ENCODE results near the gene TBATA.

DNA sequence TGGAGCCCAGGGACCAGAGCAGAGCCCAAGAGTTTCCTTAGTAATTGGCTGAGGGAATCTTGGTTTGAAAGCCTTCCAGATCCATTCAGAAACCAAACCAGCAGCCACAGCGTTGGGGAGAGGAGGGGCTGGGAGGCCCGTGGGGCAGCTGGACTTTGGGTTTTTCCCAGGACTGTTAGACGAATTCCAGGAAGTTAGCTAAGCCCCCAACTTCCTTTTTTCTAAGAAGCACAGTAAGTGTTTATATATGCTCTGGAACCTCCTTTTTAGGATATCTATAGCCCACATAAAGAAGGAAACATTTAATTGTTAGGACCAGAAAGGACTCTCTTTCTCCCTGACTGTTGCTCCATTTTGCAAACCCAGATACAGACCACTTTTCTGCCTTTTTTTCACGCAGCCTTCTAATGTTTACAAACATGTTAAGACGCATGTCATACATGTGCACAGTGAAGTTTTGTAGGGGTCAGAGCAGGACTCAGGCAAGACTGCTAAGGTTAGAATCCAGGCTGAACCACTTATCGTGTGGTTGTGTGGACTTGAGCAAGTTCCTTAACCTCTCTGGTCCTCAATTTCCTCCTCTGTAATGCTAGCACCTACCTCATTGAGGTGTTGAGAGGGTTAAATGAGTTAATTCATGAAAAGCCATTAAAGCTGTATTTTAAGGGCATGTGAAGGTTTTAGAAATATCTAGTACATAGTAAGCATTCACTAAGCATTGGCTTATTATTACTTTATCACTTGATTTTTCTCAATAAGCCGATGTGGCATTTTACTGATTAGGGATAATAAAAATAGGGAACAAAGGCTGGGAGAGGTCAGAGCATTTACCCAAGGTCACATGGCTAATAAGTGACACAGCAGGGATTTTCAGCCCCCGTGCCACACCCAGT, 42.4 kb downstream of the TBATA start:
- TF ChIP-seq, protein P1, sequence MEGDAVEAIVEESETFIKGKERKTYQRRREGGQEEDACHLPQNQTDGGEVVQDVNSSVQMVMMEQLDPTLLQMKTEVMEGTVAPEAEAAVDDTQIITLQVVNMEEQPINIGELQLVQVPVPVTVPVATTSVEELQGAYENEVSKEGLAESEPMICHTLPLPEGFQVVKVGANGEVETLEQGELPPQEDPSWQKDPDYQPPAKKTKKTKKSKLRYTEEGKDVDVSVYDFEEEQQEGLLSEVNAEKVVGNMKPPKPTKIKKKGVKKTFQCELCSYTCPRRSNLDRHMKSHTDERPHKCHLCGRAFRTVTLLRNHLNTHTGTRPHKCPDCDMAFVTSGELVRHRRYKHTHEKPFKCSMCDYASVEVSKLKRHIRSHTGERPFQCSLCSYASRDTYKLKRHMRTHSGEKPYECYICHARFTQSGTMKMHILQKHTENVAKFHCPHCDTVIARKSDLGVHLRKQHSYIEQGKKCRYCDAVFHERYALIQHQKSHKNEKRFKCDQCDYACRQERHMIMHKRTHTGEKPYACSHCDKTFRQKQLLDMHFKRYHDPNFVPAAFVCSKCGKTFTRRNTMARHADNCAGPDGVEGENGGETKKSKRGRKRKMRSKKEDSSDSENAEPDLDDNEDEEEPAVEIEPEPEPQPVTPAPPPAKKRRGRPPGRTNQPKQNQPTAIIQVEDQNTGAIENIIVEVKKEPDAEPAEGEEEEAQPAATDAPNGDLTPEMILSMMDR (IDR thresholded peaks at IDR 0.05), result no peak
- no peak for TF ChIP-seq ZFX (IDR thresholded peaks at IDR 0.05; ENCODE audit: borderline replicate concordance)

Measured in 22Rv1 (cell line).